Psoas muscle (tissue), 8 donors: Measurements from ENCODE around the gene PNPLA3. TPM values are rescaled to one million over a fixed set of nuclear protein-coding genes. Genes with fewer than 3 reads are reported as not detected.
A peak's percentile ranks its signal among the peaks of the same experiment; 100 is the strongest.

ENCODE experiments used
- ATAC-seq, 4 donors: fragments of 200-7000 bp; cut with Tn5 transposase; one replicate each; pipeline ENCODE4 v1.9.1; 2020; ENCODE audit warnings: moderate library complexity in 3 of 4, mild to moderate bottlenecking in 2 of 4
- DNase-seq, 2 donors: peaks; one replicate each; pipeline ENCODE4 v3.0.0-alpha.2; 2020
- H3K27ac ChIP-seq: fragments of 200-600 bp; one replicate; pipeline ENCODE4 v1.8.0; 2022
- H3K27me3 ChIP-seq, 3 donors: fragments of 200-600 bp in 1 of 3; one replicate each; pipeline versions ENCODE4 v1.6.1 to v1.8.0; 2013 to 2022; ENCODE audit warnings: low read length in 2 of 3, mild to moderate bottlenecking in 2 of 3, moderate library complexity in 1 of 3; ENCODE audit not compliant: insufficient read depth in 3 of 3
- H3K36me3 ChIP-seq, 2 donors: fragments of 200-600 bp in 1 of 2; one replicate each; pipeline versions ENCODE4 v1.6.1 to v1.8.0; 2013 to 2022; ENCODE audit warnings: low read depth in 1 of 2, mild to moderate bottlenecking in 1 of 2, moderate library complexity in 1 of 2; ENCODE audit not compliant: insufficient read depth in 1 of 2
- H3K4me1 ChIP-seq: fragments of 200-600 bp; one replicate; pipeline ENCODE4 v1.8.0; 2022
- H3K4me3 ChIP-seq: fragments of 200-600 bp; one replicate; pipeline ENCODE4 v1.8.0; 2022; ENCODE audit warnings: mild to moderate bottlenecking
- H3K9me3 ChIP-seq: fragments of 200-600 bp; one replicate; pipeline ENCODE4 v1.8.0; 2022
- CTCF ChIP-seq: fragments of 200-600 bp; IDR thresholded peaks from one replicate; pipeline ENCODE4 v1.8.0; 2022; ENCODE audit warnings: antibody characterized with exemption
- WGBS, 3 donors: extraction: QIAGEN DNeasy Blood & Tissue Kit; methylation state at CpG; one replicate each; pipeline versions ENCODE4 v1.1.6 to v1.1.7; 2013; 5-methylcytosine and 5-hydroxymethylcytosine counted together
- intact Hi-C, 2 donors: fragments of 100-400 bp; cut with DNase I; formaldehyde crosslinking; loops; one replicate each; pipeline versions ENCODE4 v1.11.0 to v1.14.2; 2022
- polyA plus RNA-seq, 3 donors: library from polyadenylated mRNA; stranded (reverse); fragments of 200-250 nt; gene quantifications; one replicate each; pipeline ENCODE4 v1.2.3, GENCODE V29; 2013
- total RNA-seq, 4 donors: library from RNA; stranded (reverse); fragmentation: NEBNext Ultra II Directional in 2 of 4; extraction: Animal tissue kit (Norgen Biotek cat#: 25700) in 2 of 4; gene quantifications; one replicate each; pipeline versions ENCODE4 v1.2.1 to v1.2.4, GENCODE V29; 2021 to 2023
- donor health status: healthy with polysubstance abuse.
- donor health status: DM: no; HTN: no; CAD: no; lungs with moderate emphysema.
- donor health status: Bipolar disorder and iron deficiency.
- donor health status: healthy.
- donor health status: DM: yes; HTN: yes; CAD: no.
- donor health status: DM: no; HTN: no; CAD: no.
- donor health status: DM: no; HTN: no; CAD: no.
- donor health status: DM: yes; HTN: yes; CAD: no.

The PNPLA3 gene
- total and polyA plus RNA-seq, 7 donors: 0.29 to 3.3 (median 0.61) TPM; not detected in 1

GRCh38 chr22:43878831-43879550 lies 44.6 kb upstream of the PNPLA3 start:
- 63 to 73% (median 71%) methylated on average over 12 of the region's 12 CpGs for WGBS, 3 donors
- Histone ChIP-seq H3K4me3 (no peak overlapping the region), H3K9me3 (no peaks in the 10 kb centered on the region), H3K27ac (no peak overlapping the region), H3K27me3 (peaks cover 0 to 45% (median 7%) of the 10 kb centered on the region in 3 donors), H3K4me1 (no peaks in the 10 kb centered on the region), H3K36me3 (no peaks in the 10 kb centered on the region)
- intact Hi-C loops: no loop called here
- no peak for TF ChIP-seq CTCF
- DNase-seq (peak in 1 of 2 donors; percentile 24), ATAC-seq (no peak)

DNA sequence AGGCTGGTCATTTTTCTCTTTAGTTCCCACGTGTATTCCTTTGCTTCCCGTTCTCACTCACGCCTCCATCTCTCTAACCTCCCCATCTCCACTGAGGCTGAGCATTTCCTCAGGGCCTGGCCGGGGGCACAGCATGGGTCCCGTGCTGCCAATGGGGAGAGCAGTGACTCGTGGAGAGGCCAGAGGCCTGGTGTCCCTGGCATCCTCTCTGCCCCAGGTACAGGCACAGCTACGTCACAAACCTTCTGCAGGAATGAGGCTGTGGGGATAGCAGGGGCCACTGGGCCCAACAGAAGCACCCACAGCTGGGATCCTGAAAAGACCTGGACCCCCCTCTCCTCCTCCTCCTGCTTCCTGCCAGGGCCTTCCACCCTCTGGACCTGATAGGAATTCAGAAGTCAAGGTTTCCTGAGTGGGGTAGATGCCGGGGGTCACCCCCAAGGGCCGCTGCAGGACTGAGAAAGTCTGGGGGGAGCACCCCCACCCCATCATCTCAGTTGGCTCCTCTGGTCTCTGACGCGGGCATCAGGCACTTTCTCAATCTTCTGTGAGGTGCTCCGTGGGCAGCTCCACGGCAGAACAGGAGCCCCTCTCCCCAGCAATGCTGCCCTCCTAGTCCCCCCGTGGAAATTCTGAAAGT lies 43.6 kb upstream of the PNPLA3 start:
- Histone ChIP-seq H3K9me3 (no peaks in the 10 kb centered on the region), H3K27me3 (peaks cover 0 to 42% (median 5%) of the 10 kb centered on the region in 3 donors), H3K4me3 (no peak overlapping the region), H3K4me1 (no peaks in the 10 kb centered on the region), H3K36me3 (no peaks in the 10 kb centered on the region), H3K27ac (no peak overlapping the region)
- ATAC-seq (no peak), DNase-seq (peak in 1 of 2 donors; percentile 25)
- WGBS, 3 donors: 76 to 80% (median 77%) methylated on average over 14 of the region's 14 CpGs
- TF ChIP-seq CTCF: no peak
- intact Hi-C loops: no loop called here

DNA sequence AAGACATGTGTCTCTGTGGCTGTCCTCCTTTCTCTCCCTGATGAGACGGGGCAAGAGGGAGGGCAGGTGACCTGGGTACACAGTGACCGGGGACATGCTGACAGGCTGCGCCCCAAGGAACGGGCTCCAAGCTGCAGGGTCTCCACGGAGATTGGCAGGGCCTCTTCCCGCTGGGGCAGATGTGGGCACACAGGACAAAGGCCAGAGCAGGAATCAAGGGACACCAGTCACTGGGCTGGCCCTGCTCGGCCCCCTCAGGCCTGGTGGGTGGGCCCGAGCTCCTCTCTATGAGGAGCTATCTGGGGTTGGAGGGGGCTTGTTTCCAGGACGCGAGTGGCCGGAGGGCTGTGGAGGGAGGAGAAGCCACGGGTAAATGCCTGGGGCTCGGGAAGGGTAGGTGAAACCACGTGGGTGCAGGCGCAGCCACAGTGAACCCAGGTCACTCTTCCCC lies 43.0 kb upstream of the PNPLA3 start:
- peaks cover 0 to 39% (median 5%) of the 10 kb centered on the region in 3 donors for H3K27me3 ChIP-seq
- 80 to 82% (median 80%) methylated on average over 15 of the region's 15 CpGs for WGBS, 3 donors
- intact Hi-C loops: no loop called here

More for the DNA sequence above, 43.0 kb upstream of the PNPLA3 start:
- DNase-seq (peak in 1 of 2 donors; percentile 28), ATAC-seq (no peak)
- H3K4me3 ChIP-seq: no peak overlapping the region
- no peaks in the 10 kb centered on the region for H3K36me3 ChIP-seq
- no peak overlapping the region for H3K27ac ChIP-seq
- H3K4me1 ChIP-seq: no peaks in the 10 kb centered on the region
- no peaks in the 10 kb centered on the region for H3K9me3 ChIP-seq
- no peak for TF ChIP-seq CTCF
